Stomach (tissue), 4 donors: ENCODE results near the gene KCNIP4.

Experiments
- EP300 ChIP-seq: sonication (generic); formaldehyde crosslinking; IDR thresholded peaks from one replicate; pipeline ENCODE4 v1.6.1; 2017; ENCODE audit warnings: antibody characterized with exemption
- POLR2A ChIP-seq, 4 donors: fragments of 450-650 bp; IDR thresholded peaks; one replicate each; pipeline ENCODE4 v1.6.1; 2016; ENCODE audit warnings: antibody characterized with exemption in 4 of 4, control low read depth in 2 of 4, mild to moderate bottlenecking in 1 of 4, moderate library complexity in 1 of 4
- POLR2AphosphoS5 ChIP-seq, 3 donors: sonication (generic); formaldehyde crosslinking; IDR thresholded peaks; one replicate each; pipeline ENCODE4 v1.6.1; 2016; ENCODE audit warnings: antibody characterized with exemption in 3 of 3
- TF ChIP-seq, protein P1 (sequence below), 7 experiments: fragments of 450-650 bp in 4 of 7; fragments of 200-600 bp in 3 of 7; sonication (generic) in 3 of 7; IDR thresholded peaks; one replicate each; pipeline ENCODE4 v1.5.1; 2016 to 2019; ENCODE audit warnings: antibody characterized with exemption in 7 of 7, control low read depth in 2 of 7, mild to moderate bottlenecking in 1 of 7

DNA sequence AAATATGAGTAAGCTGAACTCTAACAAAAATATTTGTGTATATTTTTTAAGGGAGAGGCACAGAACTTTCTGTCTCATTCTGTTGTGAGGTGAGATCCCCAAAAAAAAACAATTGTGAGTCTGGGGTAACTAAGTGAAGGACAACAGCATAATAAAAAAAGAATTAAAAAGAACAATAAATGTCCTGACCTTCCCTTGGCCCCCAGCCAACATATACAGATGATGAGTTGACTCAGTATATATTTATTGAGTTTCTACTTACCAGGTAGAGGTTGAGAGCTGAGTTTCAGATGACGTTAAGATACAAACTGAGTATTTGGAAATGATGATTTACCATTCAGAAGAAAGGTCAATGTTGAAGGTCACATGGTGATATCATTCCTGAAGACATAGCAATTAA is 239.5 kb downstream of the KCNIP4 start:
- TF ChIP-seq, protein P1, sequence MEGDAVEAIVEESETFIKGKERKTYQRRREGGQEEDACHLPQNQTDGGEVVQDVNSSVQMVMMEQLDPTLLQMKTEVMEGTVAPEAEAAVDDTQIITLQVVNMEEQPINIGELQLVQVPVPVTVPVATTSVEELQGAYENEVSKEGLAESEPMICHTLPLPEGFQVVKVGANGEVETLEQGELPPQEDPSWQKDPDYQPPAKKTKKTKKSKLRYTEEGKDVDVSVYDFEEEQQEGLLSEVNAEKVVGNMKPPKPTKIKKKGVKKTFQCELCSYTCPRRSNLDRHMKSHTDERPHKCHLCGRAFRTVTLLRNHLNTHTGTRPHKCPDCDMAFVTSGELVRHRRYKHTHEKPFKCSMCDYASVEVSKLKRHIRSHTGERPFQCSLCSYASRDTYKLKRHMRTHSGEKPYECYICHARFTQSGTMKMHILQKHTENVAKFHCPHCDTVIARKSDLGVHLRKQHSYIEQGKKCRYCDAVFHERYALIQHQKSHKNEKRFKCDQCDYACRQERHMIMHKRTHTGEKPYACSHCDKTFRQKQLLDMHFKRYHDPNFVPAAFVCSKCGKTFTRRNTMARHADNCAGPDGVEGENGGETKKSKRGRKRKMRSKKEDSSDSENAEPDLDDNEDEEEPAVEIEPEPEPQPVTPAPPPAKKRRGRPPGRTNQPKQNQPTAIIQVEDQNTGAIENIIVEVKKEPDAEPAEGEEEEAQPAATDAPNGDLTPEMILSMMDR (IDR thresholded peaks at IDR 0.05) = no peak
- TF ChIP-seq EP300 (no peak), POLR2AphosphoS5 (IDR thresholded peaks at IDR 0.05) (no peak), POLR2A (IDR thresholded peaks at IDR 0.05) (no peak)
